ENCODE data around the gene BRD3OS.

GRCh38 chr9:134003237-134003636 is 22.0 kb upstream of the BRD3OS start:
- TF ChIP-seq CTCF (IDR thresholded peaks at IDR 0.05; ENCODE audit: insufficient read depth, low read depth, low read length) (no peak), EZH2 (IDR thresholded peaks at IDR 0.05; ENCODE audit: insufficient read depth, low read length) (no peak)

All from astrocyte (in vitro differentiated cells and primary cell).